SK-N-SH (cell line): ENCODE data around the gene RPP14. TPM values are rescaled to one million over a fixed set of nuclear protein-coding genes. Genes with fewer than 3 reads are reported as not detected.

ENCODE experiments used
- CTCF ChIA-PET: fragments of 300-600, 350-600 bp; formaldehyde crosslinking; extraction: SDS; loops from one replicate; lab custom pipeline; 2021; lab: Yijun Ruan, JAX
- POLR2A ChIA-PET: fragments of 350-600 bp; sonication (Branson Sonifier 250); formaldehyde crosslinking; extraction: SDS; loops from one replicate; lab custom pipeline; 2020; ENCODE audit warnings: antibody characterized with exemption, inconsistent platforms; lab: Yijun Ruan, JAX
- DNase-seq: peaks from one replicate; pipeline ENCODE4 v3.0.0; 2012
- H2AFZ ChIP-seq: fragments of 200-600 bp; sonication (generic); 2 replicates; pipeline ENCODE4 v1.8.1; 2016; ENCODE audit warnings: antibody characterized with exemption, mild to moderate bottlenecking, low read depth
- H3F3A ChIP-seq: fragments of 200-600 bp; sonication (generic); replicated peaks from 2 replicates; pipeline ENCODE3; 2016; ENCODE audit warnings: antibody characterized with exemption, mild to moderate bottlenecking; ENCODE audit not compliant: insufficient read depth
- H3K27ac ChIP-seq, 2 experiments: fragments of 200-500 bp in 1 of 2; fragments of 200-600 bp in 1 of 2; sonication (Bioruptor generic) in 1 of 2; sonication (generic), shearing (Covaris generic) in 1 of 2; 2 replicates each; pipeline versions ENCODE4 v1.5.1 to v1.6.1; 2014 to 2016; ENCODE audit warnings: low read depth in 2 of 2, inconsistent platforms in 1 of 2, low read length in 1 of 2, mild to moderate bottlenecking in 1 of 2, mixed read lengths in 1 of 2
- H3K27me3 ChIP-seq: fragments of 200-600 bp; sonication (generic), shearing (Covaris generic); 2 replicates; pipeline ENCODE4 v1.6.1; 2016; ENCODE audit warnings: mixed run types; ENCODE audit not compliant: insufficient read depth
- H3K36me3 ChIP-seq, 2 experiments: fragments of 200-500 bp in 1 of 2; fragments of 200-600 bp in 1 of 2; sonication (Bioruptor generic) in 1 of 2; sonication (generic) in 1 of 2; replicated peaks in 1 of 2; 2 replicates each; pipeline versions ENCODE3 to v1.5.1; 2014 to 2016; ENCODE audit warnings: low read length in 1 of 2, mild to moderate bottlenecking in 1 of 2; ENCODE audit not compliant: insufficient read depth in 2 of 2, control insufficient read depth in 1 of 2
- H3K4me1 ChIP-seq, 2 experiments: fragments of 200-500 bp in 1 of 2; fragments of 200-600 bp in 1 of 2; sonication (Bioruptor generic) in 1 of 2; sonication (generic), shearing (Covaris generic) in 1 of 2; 2 replicates each; pipeline versions ENCODE4 v1.5.1 to v1.6.1; 2014 to 2016; ENCODE audit warnings: low read depth in 1 of 2, low read length in 1 of 2, mixed run types in 1 of 2; ENCODE audit not compliant: insufficient read depth in 2 of 2, control insufficient read depth in 1 of 2
- H3K4me2 ChIP-seq: fragments of 200-600 bp; sonication (generic), shearing (Covaris generic); 2 replicates; pipeline ENCODE4 v1.6.1; 2017; ENCODE audit warnings: mixed run types
- H3K4me3 ChIP-seq, 2 experiments: fragments of 200-500 bp in 1 of 2; fragments of 200-600 bp in 1 of 2; sonication (Bioruptor generic) in 1 of 2; sonication (generic), shearing (Covaris generic) in 1 of 2; 2 replicates each; pipeline versions ENCODE4 v1.5.1 to v1.8.1; 2014 to 2016; ENCODE audit warnings: low read depth in 2 of 2, inconsistent platforms in 1 of 2, low read length in 1 of 2, mild to moderate bottlenecking in 1 of 2, mixed read lengths in 1 of 2, moderate library complexity in 1 of 2
- H3K79me2 ChIP-seq: fragments of 200-600 bp; sonication (generic); 2 replicates; pipeline ENCODE4 v1.8.1; 2017; ENCODE audit warnings: mild to moderate bottlenecking; ENCODE audit not compliant: insufficient read depth
- H3K9ac ChIP-seq: fragments of 200-600 bp; sonication (generic); 2 replicates; pipeline ENCODE4 v1.6.1; 2017; ENCODE audit warnings: mixed run types
- H3K9me2 ChIP-seq: fragments of 200-600 bp; sonication (generic); 2 replicates; pipeline ENCODE4 v1.6.1; 2017; ENCODE audit warnings: mixed run types
- H3K9me3 ChIP-seq: fragments of 200-600 bp; sonication (generic); 2 replicates; pipeline ENCODE4 v1.6.1; 2017; ENCODE audit warnings: mixed run types, mild to moderate bottlenecking, moderate library complexity
- H4K20me1 ChIP-seq: fragments of 200-600 bp; sonication (generic); 2 replicates; pipeline ENCODE4 v1.6.1; 2017; ENCODE audit warnings: mild to moderate bottlenecking, mixed run types; ENCODE audit not compliant: insufficient read depth
- ELF1 ChIP-seq: IDR thresholded peaks from 2 replicates; pipeline ENCODE4 v1.4.0; 2012
- EP300 ChIP-seq, 2 experiments: IDR thresholded peaks; 2 replicates each; pipeline versions ENCODE4 v1.4.0 to v1.6.1; 2012; ENCODE audit warnings: borderline replicate concordance in 1 of 2, low read depth in 1 of 2, low read length in 1 of 2
- EZH2phosphoT487 ChIP-seq: fragments of 200-600 bp; sonication (generic); IDR thresholded peaks from 2 replicates; pipeline ENCODE4 v1.6.1; 2017; ENCODE audit warnings: low read depth, mixed run types, mild to moderate bottlenecking, antibody characterized with exemption, moderate library complexity, borderline replicate concordance
- FOSL2 ChIP-seq: IDR thresholded peaks from 2 replicates; pipeline ENCODE4 v1.4.0; 2012; ENCODE audit warnings: low read depth, mild to moderate bottlenecking, moderate library complexity, borderline replicate concordance
- FOXM1 ChIP-seq: IDR thresholded peaks from 2 replicates; pipeline ENCODE4 v1.4.0; 2012; ENCODE audit warnings: low read depth, mild to moderate bottlenecking
- GABPA ChIP-seq: IDR thresholded peaks from 2 replicates; pipeline ENCODE4 v1.4.0; 2012; ENCODE audit warnings: low read depth, mild to moderate bottlenecking
- MEF2A ChIP-seq: IDR thresholded peaks from 2 replicates; pipeline ENCODE4 v1.4.0; 2012; ENCODE audit warnings: low read depth, borderline replicate concordance
- NFIC ChIP-seq: IDR thresholded peaks from 2 replicates; pipeline ENCODE4 v1.4.0; 2012; ENCODE audit warnings: borderline replicate concordance
- RCOR1 ChIP-seq: fragments of 150-350 bp; IDR thresholded peaks from 2 replicates; pipeline ENCODE4 v1.6.1; 2017; ENCODE audit warnings: antibody characterized with exemption, low read length
- RXRA ChIP-seq: IDR thresholded peaks from 2 replicates; pipeline ENCODE4 v1.4.0; 2012; ENCODE audit warnings: low read depth, mild to moderate bottlenecking, borderline replicate concordance
- TAF1 ChIP-seq: IDR thresholded peaks from 2 replicates; pipeline ENCODE4 v1.6.1; 2012; ENCODE audit warnings: low read depth, mild to moderate bottlenecking, low read length, moderate library complexity, borderline replicate concordance
- TCF12 ChIP-seq: IDR thresholded peaks from 2 replicates; pipeline ENCODE4 v1.4.0; 2012
- WGBS: methylation state at CpG from one replicate; pipeline ENCODE4 v1.1.6; 2017; ENCODE audit warnings: low lambda C conversion rate; 5-methylcytosine and 5-hydroxymethylcytosine counted together
- polyA plus RNA-seq, 3 experiments: library from polyadenylated mRNA; depleted of rRNA; stranded (reverse); fragments of >200 nt; gene quantifications; 2 replicates each; pipeline ENCODE4 v1.2.3, GENCODE V29; 2012
- TF ChIP-seq, protein P1 (sequence below): fragments of 150-350 bp; IDR thresholded peaks from 2 replicates; pipeline ENCODE4 v1.6.1; 2016; ENCODE audit warnings: mild to moderate bottlenecking, low read depth, low read length

Gene RPP14
- polyA plus RNA-seq, 1 of the 3 experiments (the other 2 are of a cell fraction), result 8.3 TPM

DNA sequence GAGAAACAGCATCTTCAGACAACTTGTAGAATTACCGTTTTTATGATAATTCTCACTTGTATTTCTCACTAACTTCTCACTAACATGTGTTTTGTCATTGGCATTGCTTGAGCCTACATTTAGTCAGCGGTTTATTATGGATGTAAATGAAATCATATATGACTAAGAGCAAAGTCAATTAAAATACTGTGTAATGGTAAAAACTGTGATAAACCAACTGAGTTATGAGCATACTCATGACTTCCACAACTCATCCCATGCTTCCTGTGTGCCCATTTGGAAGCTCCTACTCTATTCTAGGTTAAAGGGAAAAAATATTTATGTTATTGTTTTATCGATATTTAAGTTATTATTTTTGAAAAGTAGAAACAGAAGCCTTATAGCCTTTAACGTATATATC lies 39.4 kb downstream of the RPP14 start:
- ChIA-PET CTCF (interaction anchor here (1.6 kb wide), 1 partner anchor 10 kb away, joined by 6 read pairs; no protein-coding TSS in a partner anchor), POLR2A (no interaction called here)
- H3K9ac ChIP-seq, result no peak overlapping the region
- H3K79me2 ChIP-seq, result peaks cover 11% of the 10 kb centered on the region
- no peak for TF ChIP-seq ELF1
- 87% methylated on average over 4 of the region's 4 CpGs for WGBS
- H3F3A ChIP-seq, result no peaks in the 10 kb centered on the region
- H3K27me3 ChIP-seq, result no peaks in the 10 kb centered on the region
- no peaks in the 10 kb centered on the region for H3K4me1 ChIP-seq
- no peaks in the 10 kb centered on the region for H3K9me3 ChIP-seq
- H4K20me1 ChIP-seq, result no peaks in the 10 kb centered on the region
- H3K4me3 ChIP-seq, result no peak overlapping the region
- H3K4me2 ChIP-seq, result no peak overlapping the region
- H2AFZ ChIP-seq, result no peak overlapping the region
- no peak overlapping the region for H3K27ac ChIP-seq
- H3K9me2 ChIP-seq, result no peaks in the 10 kb centered on the region
- no peak for DNase-seq
- no peaks in the 10 kb centered on the region for H3K36me3 ChIP-seq

DNA sequence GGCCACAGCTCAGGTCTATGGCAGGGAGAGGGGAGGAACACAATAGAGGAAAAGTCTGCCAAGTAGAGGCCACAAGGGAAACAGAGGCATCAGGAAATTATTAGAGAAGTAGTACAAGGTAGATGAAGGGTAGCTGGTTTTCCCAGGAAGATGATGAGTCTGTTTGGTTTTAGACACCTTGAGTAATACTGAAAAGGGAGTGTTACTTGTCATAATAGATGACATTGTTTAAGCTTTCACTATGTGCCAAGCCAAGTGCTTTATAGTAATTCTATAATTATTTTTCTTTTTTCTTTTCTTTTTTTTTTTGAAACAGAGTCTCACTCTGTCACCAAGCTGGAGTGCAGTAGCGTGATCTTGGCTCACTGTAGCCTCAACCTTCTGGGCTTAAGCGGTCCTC lies 40.3 kb downstream of the RPP14 start:
- WGBS, result 97% methylated on average over 2 of the region's 2 CpGs
- no peak overlapping the region for H3K27ac ChIP-seq
- DNase-seq, result no peak
- no peaks in the 10 kb centered on the region for H3K9me3 ChIP-seq
- H3K36me3 ChIP-seq, result no peaks in the 10 kb centered on the region
- H3K79me2 ChIP-seq, result peaks cover 11% of the 10 kb centered on the region
- TF ChIP-seq FOXM1, result no peak
- TF ChIP-seq MEF2A, result no peak
- no peak for TF ChIP-seq RCOR1
- no peak for TF ChIP-seq FOSL2
- CTCF ChIA-PET, result interaction anchor here (1.6 kb wide), 1 partner anchor 11 kb away, joined by 6 read pairs; no protein-coding TSS in a partner anchor
- H3K9ac ChIP-seq, result no peak overlapping the region
- no peaks in the 10 kb centered on the region for H3F3A ChIP-seq
- H3K4me3 ChIP-seq, result no peak overlapping the region
- no peaks in the 10 kb centered on the region for H3K9me2 ChIP-seq
- no peaks in the 10 kb centered on the region for H3K4me1 ChIP-seq
- H2AFZ ChIP-seq, result no peak overlapping the region
- H3K4me2 ChIP-seq, result no peak overlapping the region
- no peaks in the 10 kb centered on the region for H4K20me1 ChIP-seq
- H3K27me3 ChIP-seq, result no peaks in the 10 kb centered on the region
- POLR2A ChIA-PET, result no interaction called here

DNA sequence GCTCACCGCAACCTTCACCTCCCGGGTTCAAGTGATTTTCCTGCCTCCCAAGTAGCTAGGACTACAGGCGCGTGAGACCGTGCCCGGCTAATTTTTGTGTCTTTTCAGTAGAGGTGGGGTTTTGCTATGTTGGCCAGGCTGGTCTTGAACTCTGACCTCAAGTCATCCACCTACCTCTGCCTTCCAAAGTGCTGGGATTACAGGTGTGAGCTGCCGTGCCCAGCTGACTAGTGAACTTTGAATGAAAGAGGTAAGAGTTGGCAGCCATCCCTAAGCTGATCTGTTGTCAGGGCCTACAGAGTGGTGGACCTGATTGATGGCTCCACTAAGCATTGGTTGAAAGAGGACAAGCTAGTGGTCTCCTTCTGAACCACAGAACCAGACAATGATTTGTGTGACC lies 41.9 kb downstream of the RPP14 start:
- Histone ChIP-seq H2AFZ (no peak overlapping the region), H3K27ac (no peak overlapping the region), H3K9me3 (no peaks in the 10 kb centered on the region), H3K27me3 (no peaks in the 10 kb centered on the region), H3K36me3 (no peaks in the 10 kb centered on the region), H3F3A (no peaks in the 10 kb centered on the region), H3K9ac (no peak overlapping the region), H3K4me2 (no peak overlapping the region), H3K79me2 (peaks cover 11% of the 10 kb centered on the region), H3K9me2 (no peaks in the 10 kb centered on the region), H3K4me3 (no peak overlapping the region), H3K4me1 (peaks cover 0 to 4% of the 10 kb centered on the region in 2 experiments; a peak in 1 of 4 replicates), H4K20me1 (no peaks in the 10 kb centered on the region)
- no peak for TF ChIP-seq MEF2A
- TF ChIP-seq TCF12, result no peak
- TF ChIP-seq EP300 (IDR thresholded peaks at IDR 0.05; ENCODE audit: borderline replicate concordance in 1 of 2, low read depth in 1 of 2, low read length in 1 of 2), result no peak
- TF ChIP-seq TAF1, result no peak
- TF ChIP-seq FOSL2, result no peak
- TF ChIP-seq NFIC, result no peak
- TF ChIP-seq GABPA, result no peak
- TF ChIP-seq RXRA, result no peak
- no peak for TF ChIP-seq EZH2phosphoT487
- TF ChIP-seq, protein P1, sequence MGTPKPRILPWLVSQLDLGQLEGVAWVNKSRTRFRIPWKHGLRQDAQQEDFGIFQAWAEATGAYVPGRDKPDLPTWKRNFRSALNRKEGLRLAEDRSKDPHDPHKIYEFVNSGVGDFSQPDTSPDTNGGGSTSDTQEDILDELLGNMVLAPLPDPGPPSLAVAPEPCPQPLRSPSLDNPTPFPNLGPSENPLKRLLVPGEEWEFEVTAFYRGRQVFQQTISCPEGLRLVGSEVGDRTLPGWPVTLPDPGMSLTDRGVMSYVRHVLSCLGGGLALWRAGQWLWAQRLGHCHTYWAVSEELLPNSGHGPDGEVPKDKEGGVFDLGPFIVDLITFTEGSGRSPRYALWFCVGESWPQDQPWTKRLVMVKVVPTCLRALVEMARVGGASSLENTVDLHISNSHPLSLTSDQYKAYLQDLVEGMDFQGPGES, result no peak
- DNase-seq, result no peak
- 95% methylated on average over 7 of the region's 7 CpGs for WGBS
- CTCF ChIA-PET, result interaction anchor here (1.0 kb wide), 1 partner anchor 26 kb away, joined by 3 read pairs; no protein-coding TSS in a partner anchor
- POLR2A ChIA-PET, result no interaction called here
